WI38 (cell line): ENCODE measurements around the gene KCNQ4.

Source experiments
- H3K4me3 ChIP-seq: 2 replicates; pipeline ENCODE4 v1.5.1; 2011; ENCODE audit warnings: low read depth, mild to moderate bottlenecking, control low read depth, low read length
- TF ChIP-seq, protein P1 (sequence below): IDR thresholded peaks from 2 replicates; pipeline ENCODE4 v1.5.1; 2012; ENCODE audit warnings: low read depth, mild to moderate bottlenecking, control low read depth, low read length

Gene KCNQ4

DNA sequence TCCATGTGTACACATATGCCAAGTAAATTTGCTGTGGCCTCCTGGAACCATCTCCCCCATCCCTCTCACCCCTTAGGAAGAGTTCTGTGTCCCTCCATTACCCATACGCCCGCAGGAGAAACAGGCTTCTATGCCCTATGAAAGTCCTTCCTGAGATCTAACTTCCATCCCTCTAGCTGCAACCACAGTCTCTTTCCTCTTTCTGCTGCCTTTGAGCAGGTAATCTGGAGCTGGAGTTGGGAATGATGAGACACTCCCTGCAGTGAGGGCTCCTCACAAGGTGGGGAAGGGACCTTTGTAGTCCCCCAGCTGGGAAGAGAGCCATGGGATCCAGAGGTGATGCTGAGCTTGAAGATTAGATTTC is 2.0 kb upstream of the KCNQ4 start:
- no peak overlapping the region for H3K4me3 ChIP-seq
- TF ChIP-seq, protein P1, sequence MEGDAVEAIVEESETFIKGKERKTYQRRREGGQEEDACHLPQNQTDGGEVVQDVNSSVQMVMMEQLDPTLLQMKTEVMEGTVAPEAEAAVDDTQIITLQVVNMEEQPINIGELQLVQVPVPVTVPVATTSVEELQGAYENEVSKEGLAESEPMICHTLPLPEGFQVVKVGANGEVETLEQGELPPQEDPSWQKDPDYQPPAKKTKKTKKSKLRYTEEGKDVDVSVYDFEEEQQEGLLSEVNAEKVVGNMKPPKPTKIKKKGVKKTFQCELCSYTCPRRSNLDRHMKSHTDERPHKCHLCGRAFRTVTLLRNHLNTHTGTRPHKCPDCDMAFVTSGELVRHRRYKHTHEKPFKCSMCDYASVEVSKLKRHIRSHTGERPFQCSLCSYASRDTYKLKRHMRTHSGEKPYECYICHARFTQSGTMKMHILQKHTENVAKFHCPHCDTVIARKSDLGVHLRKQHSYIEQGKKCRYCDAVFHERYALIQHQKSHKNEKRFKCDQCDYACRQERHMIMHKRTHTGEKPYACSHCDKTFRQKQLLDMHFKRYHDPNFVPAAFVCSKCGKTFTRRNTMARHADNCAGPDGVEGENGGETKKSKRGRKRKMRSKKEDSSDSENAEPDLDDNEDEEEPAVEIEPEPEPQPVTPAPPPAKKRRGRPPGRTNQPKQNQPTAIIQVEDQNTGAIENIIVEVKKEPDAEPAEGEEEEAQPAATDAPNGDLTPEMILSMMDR, result no peak

DNA sequence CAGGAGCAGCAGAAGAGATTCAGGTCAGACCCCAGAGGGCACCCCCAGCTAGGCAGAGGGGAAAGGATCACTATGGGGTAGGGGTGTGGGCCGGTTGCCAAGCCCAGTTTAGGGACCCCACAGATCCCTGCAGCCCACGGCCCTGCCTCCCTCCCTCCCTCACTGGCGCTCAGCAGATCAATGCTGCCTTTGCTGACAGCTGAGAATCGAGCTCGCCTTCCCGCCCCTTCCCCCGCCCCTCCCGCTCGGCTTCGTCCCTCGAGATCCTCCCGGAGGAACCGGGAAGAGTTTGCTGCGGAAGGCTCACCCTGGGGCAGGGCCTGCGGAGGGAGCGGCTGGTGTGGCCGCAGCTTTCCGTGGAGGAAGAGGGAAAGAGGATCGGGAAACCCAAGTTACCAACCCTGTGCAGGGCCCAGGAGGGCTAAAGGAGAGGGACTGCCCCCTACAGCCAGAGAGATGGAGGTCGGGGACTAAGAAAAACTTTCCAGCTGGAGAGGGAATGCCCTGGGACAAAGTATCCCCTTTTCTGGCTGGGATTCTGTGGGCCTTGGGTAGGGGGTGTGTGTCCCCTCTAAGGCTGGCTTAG is 1.1 kb upstream of the KCNQ4 start:
- TF ChIP-seq, protein P1, result no peak
- H3K4me3 ChIP-seq, result 0 out of 2 replicates have a peak overlapping the region, but pooled peaks have one; percentile 5

DNA sequence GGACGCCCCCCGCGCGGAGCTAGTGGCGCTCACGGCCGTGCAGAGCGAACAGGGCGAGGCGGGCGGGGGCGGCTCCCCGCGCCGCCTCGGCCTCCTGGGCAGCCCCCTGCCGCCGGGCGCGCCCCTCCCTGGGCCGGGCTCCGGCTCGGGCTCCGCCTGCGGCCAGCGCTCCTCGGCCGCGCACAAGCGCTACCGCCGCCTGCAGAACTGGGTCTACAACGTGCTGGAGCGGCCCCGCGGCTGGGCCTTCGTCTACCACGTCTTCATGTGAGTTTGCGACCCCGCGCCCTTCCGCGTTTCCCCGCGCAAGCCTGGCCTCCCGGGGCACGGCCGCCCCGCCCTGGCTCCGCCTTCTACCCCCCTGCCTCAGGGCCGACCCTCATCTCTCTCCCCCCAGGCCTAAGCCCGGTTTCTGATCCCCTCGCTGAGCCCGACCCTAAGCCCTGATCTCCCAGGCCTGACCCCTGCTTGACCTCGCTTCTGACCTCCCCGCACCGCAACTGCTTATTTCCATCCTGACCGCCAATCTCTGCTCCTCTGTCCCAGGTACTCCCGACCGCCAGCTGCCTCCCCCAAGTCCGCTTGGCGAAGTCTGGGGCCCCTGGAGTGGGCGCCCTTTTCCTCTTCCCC is 669 bp downstream of the KCNQ4 start:
- H3K4me3 ChIP-seq, result no peak overlapping the region
- TF ChIP-seq, protein P1, result no peak

DNA sequence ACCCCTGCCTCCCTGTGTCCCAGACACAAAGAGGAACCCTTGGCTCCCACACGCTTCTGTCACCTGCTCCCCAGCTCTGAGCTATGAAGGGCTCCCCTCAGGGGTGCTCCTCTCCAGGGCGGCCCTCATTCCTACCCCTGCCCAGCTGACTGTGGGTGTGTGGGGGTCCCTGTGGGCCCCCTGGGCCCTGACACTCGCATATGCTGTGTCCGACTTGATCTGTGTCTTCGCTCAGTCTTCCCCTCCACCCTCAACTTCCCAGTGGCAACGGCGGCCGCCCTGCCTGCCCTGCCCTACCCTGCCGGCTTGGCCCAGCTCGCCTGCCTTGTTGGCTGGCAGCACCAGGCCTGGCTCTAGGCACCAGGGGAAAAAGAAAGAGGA is 1.2 kb downstream of the KCNQ4 start:
- TF ChIP-seq, protein P1, result no peak
- H3K4me3 ChIP-seq, result no peak overlapping the region

DNA sequence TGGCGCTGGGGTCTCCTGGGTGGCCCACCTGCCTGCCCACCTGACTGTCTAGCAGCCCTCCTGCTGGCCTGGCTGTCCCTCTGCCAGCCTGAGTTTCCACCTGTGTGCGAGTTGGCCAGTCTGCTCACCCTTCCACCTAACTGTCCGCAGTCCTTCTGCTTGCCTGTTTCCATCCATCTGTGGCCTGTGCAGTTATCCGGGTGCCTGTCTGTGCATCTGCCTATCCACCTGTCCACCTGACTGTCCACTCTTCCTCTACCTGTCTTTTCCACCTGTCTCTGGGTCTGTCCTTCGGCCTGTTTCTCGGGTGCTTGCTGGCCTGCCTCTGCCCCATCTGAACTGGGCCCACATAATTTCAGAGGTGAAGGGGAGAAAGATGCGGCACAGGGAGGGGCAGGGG is 1.9 kb downstream of the KCNQ4 start:
- TF ChIP-seq, protein P1, result no peak
- no peak overlapping the region for H3K4me3 ChIP-seq

DNA sequence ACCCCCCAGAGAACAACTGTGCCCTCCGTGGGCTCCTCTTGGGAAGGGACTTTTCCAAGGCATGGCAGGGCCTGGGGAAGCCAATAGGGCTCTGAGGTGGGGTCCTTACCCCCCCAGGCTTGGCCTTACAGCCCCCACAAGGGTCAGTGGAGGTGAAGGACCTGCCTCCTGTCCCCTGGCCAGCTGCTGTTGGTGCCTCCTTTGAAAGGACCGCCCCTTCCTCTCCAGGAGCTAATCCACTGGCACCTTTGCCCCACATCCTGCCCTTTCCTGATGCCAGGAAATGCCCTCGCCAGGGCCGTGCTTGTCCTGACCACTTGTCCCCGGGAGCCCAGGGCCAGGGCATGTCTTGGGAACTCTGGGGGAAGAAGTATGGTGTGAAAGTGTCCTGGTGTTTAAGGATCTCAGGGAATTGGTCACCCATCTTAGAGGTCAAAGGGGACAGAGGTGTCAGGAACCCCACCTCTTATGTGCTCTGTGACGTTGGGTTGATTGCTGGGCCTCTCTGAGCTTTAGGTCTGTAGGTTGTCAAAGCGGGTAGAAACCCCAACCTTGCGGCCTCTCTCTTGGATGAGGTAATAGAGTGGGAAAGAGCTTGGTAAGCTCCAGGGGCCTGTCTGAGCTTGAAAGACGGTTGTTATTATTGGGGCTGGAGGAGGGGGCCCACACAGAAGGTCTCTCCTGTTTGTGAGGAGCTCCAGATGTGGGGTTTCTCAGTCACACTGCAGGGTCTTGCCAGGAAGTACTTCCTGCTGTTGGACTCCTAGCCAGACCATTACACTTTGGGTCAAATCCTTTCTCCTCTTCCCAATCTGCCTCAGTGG is 2.8 kb downstream of the KCNQ4 start:
- TF ChIP-seq, protein P1, result no peak

More for the DNA sequence above, 2.8 kb downstream of the KCNQ4 start:
- no peak overlapping the region for H3K4me3 ChIP-seq
